GM19238 (cell line): Measurements from ENCODE around the gene TJP1.
"Not testable (repeated sequence)": the region's sequence is repeated elsewhere in the genome, so short reads cannot be mapped to it uniquely, and the experiment has no call there.

ENCODE experiments used
- DNase-seq: peaks from one replicate; pipeline ENCODE4 v3.0.0; 2011; ENCODE audit warnings: low spot score; ENCODE audit not compliant: insufficient read length

TJP1 gene

DNA sequence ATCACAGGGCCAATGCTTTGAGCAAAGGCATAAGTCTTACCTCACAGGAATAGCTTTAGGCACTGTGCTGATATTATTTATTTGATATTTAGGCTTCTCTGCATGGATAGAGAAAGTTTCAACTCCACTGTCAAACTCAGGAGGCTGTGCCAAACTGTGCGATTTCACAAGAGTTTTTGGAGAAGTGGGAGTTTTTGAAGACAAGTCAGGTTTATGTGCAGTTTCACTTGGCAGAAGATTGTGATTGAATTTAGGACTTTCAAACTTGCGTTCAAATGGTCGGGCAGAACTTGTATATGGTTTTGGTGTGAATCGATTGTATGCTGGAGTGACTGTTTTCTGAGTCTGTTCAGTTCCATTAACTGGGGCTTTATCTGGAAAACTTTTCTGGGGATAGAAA is 113.7 kb downstream of the TJP1 start:
- no peak for DNase-seq

DNA sequence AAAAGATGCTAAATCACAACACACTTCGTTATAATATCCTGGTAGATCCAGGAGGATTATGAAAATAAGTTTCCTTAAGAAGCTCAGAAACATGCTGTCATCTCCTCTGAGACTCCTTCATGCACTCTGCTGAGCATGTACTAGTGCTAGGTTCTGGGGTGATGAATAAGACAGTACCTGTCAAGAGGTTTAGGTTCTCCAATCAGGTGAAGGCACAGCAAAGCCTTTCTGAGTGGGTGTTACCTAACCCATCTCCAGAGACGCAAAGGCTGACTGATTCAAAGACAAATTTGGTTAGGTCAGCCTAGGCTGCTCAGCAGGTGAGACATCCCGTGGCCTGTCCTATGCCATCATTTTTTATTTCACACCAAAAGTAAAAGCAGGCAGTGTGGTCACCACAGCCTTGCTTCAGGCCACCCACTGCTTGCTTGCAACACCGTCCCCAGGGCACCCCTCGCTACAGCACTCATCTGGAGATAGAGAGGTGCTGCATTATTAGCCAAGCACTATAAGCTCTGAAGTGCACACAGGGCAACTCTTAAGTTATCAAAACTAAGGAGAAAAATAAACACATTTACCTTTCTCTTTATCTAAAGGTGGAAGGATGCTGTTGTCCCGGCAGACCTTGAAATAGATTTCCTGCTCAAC is 117.2 kb downstream of the TJP1 start:
- DNase-seq, result no peak

GRCh38 chr15:29701151-29701550 is 121.1 kb downstream of the TJP1 start:
- DNase-seq, result no peak

- no peak for DNase-seq
These were observed 122.0 kb downstream of the TJP1 start for GRCh38 chr15:29700296-29700695.

- no peak for DNase-seq
These were observed 122.5 kb downstream of the TJP1 start for GRCh38 chr15:29699791-29700190.

- no peak for DNase-seq
These were observed 124.1 kb downstream of the TJP1 start for GRCh38 chr15:29698030-29698701.

DNA sequence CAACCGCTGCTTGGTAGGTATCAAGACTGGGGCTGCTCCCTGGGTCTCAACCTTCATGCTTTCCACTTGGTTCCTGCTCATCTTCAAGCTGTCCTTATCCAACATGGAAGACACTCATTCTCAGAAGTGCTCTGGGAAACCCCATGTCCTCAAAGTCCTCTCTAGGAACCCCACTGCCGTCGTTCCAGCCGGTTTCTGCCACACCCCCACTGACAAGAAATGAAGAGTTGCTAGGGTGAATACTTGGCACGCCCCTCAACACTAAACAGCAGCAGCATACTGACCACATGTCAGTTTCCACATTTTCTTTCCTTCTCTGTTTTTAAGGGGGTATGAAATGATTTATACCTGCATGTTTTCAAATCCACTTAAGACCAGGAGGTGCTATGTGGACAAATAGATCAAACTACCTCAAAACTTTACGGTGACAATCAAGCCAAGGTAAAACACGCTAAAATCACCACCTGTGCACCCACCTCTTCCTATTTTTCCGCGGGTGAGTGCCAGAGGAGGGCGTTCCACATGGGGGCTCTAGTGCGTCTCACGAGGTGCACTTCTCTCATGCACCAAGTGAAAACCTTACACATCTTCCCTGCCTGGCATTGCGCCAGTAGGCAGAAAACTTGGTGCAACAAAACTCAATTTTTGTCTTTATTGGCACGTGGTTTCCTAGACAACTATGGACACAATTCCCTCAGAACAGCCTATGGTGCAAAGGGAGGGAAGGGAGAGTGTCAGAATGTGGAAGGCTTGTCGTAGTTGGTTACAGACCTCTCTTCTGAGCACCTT is 125.1 kb downstream of the TJP1 start:
- DNase-seq, result no peak

DNA sequence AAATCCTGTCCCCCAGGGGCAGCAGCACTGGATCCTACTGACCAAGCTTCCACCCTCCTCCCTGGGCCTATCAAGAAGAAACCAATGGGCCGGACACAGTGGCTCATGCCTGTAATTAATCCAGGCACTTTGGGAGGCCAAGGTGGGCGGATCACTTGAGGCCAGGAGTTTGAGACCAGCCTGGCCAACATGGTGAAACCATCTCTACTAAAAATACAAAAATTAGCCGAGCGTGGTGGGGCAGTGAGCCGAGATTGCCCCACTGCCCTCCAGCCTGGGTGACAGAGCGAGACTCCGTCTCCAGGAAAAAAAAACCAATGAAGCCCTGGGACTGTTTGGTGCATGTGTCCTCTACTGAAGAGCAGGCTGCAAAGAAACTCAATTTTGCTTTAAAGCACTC is 125.8 kb downstream of the TJP1 start:
- DNase-seq, result not testable (repeated sequence)

DNA sequence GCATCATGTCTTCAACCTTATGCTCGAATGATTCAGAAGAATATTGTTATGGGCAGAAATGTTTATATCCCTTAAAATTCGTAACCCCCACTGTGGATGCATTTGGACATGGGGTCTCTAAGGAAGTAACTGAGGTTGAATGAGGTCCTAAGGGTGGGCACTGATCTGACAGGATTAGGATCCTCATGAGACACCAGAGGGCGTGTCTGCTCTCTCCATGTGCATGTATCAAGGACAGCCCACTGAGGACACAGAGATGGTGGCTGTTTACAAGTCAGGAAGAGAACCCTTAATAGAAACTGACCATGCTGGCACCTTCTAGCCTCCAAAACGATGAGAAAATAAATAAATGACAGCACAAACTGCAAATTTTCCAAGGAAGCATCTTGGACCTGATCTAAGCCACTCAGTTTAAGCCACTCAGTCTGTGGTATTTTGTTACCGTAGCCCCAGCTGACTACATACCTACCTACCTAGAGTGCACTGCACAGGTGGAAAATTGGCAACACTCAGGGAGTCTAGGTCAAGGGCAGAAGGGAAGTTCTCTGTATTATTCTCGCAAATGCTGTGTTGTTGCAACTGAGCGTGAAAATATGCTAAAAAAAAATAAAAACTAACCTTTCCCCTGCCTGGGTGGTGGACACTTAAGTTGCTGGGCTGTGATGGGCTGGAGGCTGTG is 126.6 kb downstream of the TJP1 start:
- DNase-seq, result no peak

GRCh38 chr15:29693225-29693624 is 129.0 kb downstream of the TJP1 start:
- no peak for DNase-seq

GRCh38 chr15:29692527-29692926 is 129.7 kb downstream of the TJP1 start:
- DNase-seq, result no peak

DNA sequence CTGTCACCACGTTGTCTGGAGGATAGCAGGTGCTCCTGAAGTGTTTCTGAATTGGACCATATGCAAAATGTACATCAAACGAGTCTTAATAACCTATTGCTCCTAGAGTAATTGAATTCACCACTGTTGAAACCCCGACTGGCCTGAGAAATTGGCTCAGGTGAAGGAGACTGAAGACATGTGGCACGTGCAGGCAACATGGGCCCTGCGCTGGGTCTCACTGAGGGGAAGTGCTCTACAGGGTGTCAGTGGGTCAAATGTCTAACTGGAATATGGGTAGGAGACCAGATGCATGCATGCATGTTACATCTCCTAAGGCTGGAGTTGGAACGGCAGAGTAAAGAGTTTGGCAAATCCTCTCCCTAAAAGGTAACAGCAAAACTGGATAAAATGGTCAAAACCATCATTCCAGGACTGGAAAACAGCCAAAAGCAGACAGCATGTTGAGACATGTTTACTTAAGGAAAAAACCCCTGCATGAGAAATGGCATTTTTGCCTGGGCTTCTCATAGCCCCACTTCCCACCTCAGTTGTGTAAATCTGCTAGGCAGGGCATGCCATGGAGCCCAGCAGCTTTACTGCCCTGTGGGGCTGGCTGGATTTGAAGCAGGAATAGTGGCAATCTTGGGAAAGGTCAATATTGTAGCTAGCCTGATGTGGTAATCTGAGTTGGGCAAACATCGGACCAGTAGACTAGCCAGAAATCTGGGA is 131.3 kb downstream of the TJP1 start:
- no peak for DNase-seq

DNA sequence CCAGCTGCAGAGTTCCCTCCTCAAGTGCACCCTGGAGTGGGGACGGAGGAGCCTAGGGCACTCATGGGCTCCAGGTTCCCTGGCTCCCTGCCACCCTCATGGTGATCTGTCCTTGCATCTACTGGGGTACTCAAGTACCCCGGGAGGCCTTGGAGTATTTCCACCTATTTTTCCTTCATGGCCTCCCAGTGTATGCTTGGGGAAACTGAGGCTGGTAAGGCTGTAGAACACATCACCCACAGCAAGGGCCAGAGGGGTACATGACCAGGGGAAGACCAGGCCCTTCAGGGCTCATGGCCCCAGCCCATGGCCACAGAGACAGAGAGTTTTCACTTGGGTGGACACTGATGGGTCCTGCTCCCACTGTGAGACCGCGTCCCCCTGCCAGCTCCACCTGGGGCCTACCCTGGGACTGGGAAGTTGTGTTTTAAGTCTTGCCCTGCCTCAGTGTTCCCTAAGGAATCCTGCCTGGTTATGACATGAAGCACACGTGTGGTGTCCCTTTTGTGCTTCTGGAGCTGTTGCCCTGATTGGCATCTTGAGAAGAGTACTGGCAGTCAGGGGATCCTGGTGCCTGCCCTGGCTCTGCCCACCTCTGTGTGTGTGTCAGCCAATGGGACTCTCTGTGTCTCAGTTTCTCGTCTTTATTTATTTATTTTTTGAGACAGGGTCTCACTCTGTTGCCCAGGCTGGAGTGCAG is 132.8 kb downstream of the TJP1 start:
- DNase-seq, result no peak

- DNase-seq, result no peak
These were observed 133.6 kb downstream of the TJP1 start for GRCh38 chr15:29688506-29689286.

- no peak for DNase-seq
These were observed 134.2 kb downstream of the TJP1 start for GRCh38 chr15:29687939-29688505.

DNA sequence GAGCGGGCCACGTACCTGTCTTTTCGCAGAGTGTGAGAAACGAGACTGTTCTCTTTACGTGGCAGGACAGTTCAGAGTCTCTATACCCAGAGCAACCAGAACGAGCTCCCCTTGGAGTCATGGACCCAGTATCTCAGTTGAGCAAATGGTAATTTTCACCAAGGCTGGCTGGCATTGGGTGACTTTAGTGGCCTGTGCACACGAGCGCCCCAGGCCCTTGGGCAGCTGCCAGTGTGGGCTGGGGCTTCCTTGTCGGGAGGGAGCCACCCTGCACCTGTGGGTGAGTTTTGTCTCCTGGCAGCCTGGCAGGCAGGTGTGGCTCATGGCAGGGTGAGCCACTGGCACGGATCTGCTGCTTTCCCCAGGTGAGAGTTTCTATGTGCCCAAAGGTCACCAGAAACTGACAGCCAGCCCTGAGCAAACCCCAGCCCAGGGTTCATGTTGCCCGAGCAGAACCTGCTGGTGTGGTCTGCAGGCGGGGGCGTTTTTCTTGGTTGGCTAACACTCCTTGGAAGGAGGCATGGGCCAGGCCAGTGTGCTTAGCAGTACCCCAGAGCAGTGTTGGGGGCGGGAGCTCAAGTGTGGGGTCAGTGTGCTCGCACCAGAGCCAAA is 135.0 kb downstream of the TJP1 start:
- no peak for DNase-seq

DNA sequence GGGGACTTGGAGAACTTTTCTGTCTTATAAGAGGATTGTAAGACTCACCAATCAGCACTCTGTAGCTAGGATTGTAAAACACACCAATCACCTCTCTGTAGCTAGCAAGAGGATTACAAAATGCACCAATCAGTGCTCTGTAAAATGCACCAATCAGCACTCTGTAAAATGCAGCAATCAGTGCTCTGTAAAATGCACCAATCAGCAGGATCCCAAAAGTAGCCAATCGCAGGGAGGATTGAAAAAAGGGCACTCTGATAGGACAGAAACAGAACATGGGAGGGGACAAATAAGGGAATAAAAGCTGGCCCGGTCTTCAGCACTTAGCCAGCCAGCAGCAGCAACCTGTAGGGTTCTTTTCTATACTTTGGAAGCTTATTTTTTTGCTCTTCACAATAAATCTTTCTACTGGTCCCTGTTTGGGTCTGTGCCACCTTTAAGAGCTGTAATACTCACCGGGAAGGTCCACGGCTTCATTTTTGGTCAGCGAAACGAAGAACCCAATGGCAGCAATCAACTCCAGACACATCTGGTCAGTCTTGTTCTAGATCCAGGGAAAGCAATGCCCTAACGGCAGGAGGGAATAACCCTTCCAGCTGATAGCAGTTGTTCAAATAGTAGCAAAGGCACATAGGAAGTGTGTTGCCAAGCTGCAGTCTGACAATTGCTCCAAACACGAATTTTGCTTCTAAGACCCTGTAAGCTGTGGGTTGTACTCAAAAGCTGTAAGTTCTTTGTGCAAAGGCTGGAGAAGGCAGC is 135.6 kb downstream of the TJP1 start:
- no peak for DNase-seq

- DNase-seq, result no peak
These were observed 136.2 kb downstream of the TJP1 start for GRCh38 chr15:29686079-29686425.
